Urinary bladder (tissue), 4 donors: ENCODE results near the gene CRYAA. TPM values are rescaled to one million over a fixed set of nuclear protein-coding genes. Genes with fewer than 3 reads are reported as not detected.
"Not testable (repeated sequence)": the region's sequence is repeated elsewhere in the genome, so short reads cannot be mapped to it uniquely, and the experiment has no call there.

ENCODE experiments used
- DNase-seq: peaks from one replicate; pipeline ENCODE4 v3.0.0-alpha.2; 2015; ENCODE audit errors: extremely low spot score
- H3K27ac ChIP-seq: one replicate; pipeline ENCODE4 v1.5.1; 2013; ENCODE audit warnings: low read depth, mild to moderate bottlenecking, moderate library complexity
- H3K36me3 ChIP-seq: one replicate; pipeline ENCODE4 v1.6.1; 2013; ENCODE audit warnings: mild to moderate bottlenecking, moderate library complexity; ENCODE audit not compliant: insufficient read depth
- H3K4me1 ChIP-seq: one replicate; pipeline ENCODE4 v1.6.1; 2013; ENCODE audit warnings: mild to moderate bottlenecking, moderate library complexity; ENCODE audit not compliant: insufficient read depth
- H3K4me3 ChIP-seq: one replicate; pipeline ENCODE4 v1.5.1; 2013; ENCODE audit warnings: low read depth, low read length
- WGBS: extraction: QIAGEN DNeasy Blood & Tissue Kit; methylation state at CpG from one replicate; pipeline ENCODE4 v1.1.7; 2013; 5-methylcytosine and 5-hydroxymethylcytosine counted together
- polyA plus RNA-seq: library from polyadenylated mRNA; stranded (reverse); fragments of 200-250 nt; gene quantifications from one replicate; pipeline ENCODE4 v1.2.3, GENCODE V29; 2013
- total RNA-seq: library from RNA; depleted of rRNA; stranded (reverse); fragments of >200 nt; gene quantifications from one replicate; pipeline ENCODE4 v1.2.3, GENCODE V29; 2014
- donor health status: healthy with polysubstance abuse.
- donor health status: healthy.

The CRYAA gene
- total and polyA plus RNA-seq, 2 donors: not detected

DNA sequence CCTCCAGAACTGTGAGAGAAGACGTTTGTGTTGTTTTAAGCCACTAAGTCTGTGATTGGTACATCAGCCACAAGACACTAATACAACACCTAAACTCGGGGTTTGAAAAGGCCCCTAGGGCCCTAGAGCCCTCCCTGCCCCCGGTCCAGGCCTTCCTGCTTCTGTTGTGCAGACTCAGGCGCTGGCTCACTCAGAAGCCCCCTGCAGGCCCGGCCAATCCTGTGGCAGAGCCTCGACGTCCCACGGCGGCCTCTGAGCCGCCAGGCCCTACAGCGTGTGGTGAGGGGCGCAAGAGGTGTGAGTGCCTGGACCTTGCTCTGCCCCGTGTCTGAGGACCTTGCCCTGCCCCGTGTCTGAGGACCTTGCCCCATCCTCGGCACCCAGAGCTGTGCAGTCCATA, 3.1 kb upstream of the CRYAA start:
- not testable (repeated sequence) for H3K27ac ChIP-seq, H3K36me3 ChIP-seq, H3K4me3 ChIP-seq, H3K4me1 ChIP-seq, DNase-seq
- 100% methylated on average over 1 of the region's 15 CpGs for WGBS

DNA sequence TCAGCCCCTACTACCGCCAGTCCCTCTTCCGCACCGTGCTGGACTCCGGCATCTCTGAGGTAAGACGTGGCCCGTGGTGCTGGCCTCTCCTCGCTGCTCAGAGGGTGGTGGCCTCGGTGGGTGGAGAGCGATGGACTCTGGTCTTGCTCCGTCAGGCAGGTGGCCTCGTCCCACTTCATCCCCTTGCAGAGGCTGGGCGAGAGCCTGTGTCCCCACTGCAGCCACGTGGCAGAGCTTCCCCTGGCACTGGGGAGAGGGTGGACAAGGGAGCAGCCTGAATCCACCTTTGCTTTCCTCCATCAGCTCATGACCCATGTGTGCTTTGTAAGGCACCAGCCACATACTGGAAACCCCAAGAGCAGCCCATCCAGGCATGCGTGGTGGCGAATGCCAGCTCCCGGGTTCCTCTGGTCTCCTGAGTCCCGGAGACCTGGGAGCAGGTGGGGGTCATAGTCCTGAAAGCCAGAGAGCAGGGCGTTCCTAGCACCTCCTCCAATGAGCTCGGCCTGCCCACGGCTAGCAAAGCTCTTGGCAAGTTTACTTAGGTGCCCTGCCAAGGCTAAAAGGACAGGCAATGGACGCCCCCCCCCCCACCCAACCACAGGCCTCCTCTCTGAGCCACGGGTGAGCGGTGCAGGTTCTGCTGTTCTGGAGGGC, 550 bp downstream of the CRYAA start:
- H3K27ac ChIP-seq, H3K4me1 ChIP-seq, H3K4me3 ChIP-seq, H3K36me3 ChIP-seq, DNase-seq: not testable (repeated sequence)
- WGBS: 79% methylated on average over 6 of the region's 23 CpGs

DNA sequence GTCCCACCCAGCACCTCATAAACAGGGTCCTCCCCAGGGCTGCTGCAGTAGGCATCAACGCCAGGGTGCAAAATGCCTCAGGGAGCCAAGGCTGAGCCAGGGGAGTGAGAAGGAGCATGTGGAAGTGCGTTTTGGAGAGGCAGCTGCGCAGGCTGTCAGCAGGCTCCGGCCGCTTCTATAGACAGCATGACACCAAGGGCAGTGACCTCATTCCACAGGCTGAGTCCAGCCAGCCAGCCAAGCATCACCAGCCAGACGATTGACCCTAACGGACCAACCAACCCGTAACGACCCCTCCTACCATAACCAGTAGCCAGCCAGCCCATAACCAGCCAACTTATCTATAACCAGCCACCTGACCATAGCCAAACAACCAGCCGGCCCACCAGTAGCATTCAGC, 1.1 kb downstream of the CRYAA start:
- not testable (repeated sequence) for DNase-seq, H3K27ac ChIP-seq, H3K4me3 ChIP-seq, H3K4me1 ChIP-seq, H3K36me3 ChIP-seq
- WGBS: no CpG with 5 or more reads among the region's 10 CpGs

DNA sequence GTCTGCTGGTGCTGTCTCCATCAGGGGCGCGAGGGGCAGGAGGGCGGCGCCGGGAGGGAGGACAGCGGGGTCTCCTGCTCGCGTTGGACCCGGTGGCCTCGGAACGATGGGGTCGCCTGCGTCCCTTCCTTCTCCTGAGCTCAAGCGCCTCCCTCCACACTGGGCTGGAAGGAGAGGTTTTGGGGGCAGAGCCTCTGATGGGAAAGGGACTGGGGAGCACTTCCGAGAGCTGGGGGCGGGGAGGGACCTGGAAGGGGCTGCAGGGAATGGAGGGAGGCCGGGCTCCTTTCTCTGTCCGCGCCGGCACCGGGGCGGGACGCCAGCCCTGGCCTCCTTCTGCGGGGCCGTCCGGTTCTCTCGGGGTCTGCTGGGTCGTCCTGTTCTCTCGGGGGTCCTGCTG, 4.0 kb downstream of the CRYAA start:
- WGBS: 40% methylated on average over 2 of the region's 29 CpGs

DNA sequence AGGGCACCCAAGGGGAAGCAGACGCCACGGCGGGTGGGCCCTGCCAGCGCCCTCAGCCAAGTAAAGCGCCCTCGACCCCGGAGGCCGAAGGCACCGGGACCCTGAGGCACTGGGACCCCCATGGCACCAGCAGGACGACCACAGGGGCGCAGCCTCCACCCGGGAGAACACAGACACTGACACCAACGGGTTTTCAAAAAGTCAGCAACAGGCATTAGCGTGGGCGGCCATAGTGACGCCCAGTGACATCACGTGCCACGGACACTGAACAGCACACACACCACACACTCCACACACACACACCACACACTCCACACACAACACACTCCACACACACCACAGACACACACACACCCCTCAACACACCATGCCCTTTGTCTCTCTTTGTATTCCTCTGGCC, 4.6 kb downstream of the CRYAA start:
- not testable (repeated sequence) for H3K27ac ChIP-seq, DNase-seq, H3K36me3 ChIP-seq, H3K4me3 ChIP-seq, H3K4me1 ChIP-seq
- WGBS: 25% methylated on average over 5 of the region's 18 CpGs

More for the DNA sequence above, 4.0 kb downstream of the CRYAA start:
- DNase-seq, H3K27ac ChIP-seq, H3K4me3 ChIP-seq, H3K36me3 ChIP-seq, H3K4me1 ChIP-seq: not testable (repeated sequence)

DNA sequence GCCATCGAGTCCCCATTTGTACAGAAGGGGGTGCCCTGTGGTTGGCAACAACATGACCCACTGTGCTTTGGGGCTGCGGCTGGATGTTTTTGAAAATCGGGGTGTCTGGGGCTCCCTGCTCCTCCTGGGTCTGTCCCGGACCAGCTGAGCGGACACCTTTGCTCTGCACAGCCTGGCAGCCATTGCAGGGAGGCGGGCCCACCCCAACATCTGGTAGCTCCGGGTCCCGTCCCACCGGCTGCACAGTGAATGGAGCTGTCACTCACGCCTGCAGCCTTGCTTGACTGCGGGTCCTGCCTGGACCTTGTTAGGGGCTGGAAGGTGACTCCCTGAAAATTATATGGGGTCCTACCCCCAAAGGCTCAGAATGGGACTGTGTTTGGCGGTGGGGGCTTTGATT, 5.1 kb downstream of the CRYAA start:
- H3K27ac ChIP-seq, H3K4me1 ChIP-seq, DNase-seq, H3K36me3 ChIP-seq, H3K4me3 ChIP-seq: not testable (repeated sequence)
- WGBS: 75% methylated on average over 8 of the region's 12 CpGs

DNA sequence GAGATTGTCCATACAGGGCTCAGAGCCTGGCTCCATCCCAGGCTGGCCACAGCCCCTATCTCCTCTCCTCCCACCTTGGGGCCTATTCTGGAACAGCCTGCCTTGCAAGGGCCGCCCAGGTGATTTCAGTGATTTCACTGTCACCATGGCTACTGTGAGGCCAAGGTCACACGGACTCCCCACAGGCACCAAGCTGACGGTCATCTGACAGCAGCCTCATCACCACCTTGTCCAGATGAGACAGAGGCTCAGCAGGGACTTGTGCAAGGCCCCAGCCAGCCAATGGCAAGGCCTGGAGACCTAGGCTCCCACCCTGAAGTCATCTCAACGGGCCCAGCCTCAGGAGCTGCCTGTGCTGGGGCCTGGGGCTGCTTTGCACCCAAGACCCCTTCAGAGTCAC, 6.2 kb downstream of the CRYAA start:
- H3K4me3 ChIP-seq, H3K27ac ChIP-seq, H3K4me1 ChIP-seq, DNase-seq, H3K36me3 ChIP-seq: not testable (repeated sequence)
- WGBS: 92% methylated on average over 2 of the region's 4 CpGs

DNA sequence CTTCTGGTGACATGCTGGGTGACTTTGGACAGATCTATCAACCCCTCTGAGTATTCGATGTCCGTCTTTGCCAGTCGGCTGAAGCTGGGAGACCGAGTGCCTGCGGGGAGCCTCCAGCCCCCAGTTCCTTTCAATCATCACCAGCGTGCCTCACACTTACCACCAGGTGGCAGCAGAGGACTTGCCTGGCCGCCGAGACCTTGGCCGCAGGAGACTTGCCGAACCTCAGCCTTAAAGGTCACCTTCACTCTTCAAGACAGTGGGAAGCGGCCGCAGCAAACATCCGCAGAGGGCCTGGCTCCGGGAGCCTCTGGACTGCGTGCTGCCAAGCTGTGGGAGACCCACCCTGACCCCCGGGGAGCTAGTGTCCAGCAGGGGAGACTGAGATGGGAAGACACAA, 7.8 kb downstream of the CRYAA start:
- H3K27ac ChIP-seq, H3K36me3 ChIP-seq, DNase-seq, H3K4me3 ChIP-seq, H3K4me1 ChIP-seq: not testable (repeated sequence)
- no CpG with 5 or more reads among the region's 16 CpGs for WGBS

DNA sequence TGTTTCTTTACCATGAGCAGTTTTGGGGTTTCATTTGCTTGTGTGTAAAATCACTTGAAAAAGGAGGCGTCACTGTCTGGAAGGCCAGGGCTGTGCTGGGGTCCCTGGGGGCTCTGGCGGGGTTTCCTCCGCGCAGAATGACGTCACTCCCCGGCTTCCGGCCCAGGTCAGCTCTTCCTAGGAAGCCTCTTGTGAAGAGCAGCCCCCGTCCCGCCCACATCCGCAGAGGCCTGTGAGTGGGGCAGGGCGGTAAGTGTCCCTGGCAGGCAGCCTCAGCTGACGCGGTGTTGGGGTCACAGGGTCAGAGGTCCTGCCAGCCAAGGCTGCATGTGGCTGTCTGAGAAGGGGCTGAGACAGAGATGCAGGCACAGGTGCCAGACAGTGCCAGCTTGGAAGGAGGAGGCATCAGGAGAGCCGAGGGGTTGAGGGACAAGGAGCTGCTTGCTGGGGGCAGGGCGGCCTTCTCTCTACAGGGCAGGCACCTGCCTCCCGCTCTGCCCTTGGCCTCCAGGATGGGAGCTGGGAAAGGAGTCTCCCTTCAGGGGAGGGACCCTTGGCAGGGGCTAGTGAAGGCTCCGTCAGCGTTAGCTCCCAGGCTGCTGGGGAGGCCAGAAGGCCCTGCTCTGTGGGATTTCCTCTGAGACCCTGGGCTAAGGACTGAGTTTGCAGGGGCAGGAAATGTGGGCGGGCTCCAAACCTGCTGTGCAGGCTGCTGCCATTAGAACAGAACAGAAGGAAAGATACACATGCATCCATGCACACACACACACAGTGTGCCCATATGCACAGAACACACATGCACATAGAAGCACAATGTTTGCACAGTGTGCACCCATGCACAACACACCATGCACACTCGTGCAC, 8.5 kb downstream of the CRYAA start:
- H3K36me3 ChIP-seq, DNase-seq, H3K27ac ChIP-seq, H3K4me3 ChIP-seq, H3K4me1 ChIP-seq: not testable (repeated sequence)
- no CpG with 5 or more reads among the region's 20 CpGs for WGBS

DNA sequence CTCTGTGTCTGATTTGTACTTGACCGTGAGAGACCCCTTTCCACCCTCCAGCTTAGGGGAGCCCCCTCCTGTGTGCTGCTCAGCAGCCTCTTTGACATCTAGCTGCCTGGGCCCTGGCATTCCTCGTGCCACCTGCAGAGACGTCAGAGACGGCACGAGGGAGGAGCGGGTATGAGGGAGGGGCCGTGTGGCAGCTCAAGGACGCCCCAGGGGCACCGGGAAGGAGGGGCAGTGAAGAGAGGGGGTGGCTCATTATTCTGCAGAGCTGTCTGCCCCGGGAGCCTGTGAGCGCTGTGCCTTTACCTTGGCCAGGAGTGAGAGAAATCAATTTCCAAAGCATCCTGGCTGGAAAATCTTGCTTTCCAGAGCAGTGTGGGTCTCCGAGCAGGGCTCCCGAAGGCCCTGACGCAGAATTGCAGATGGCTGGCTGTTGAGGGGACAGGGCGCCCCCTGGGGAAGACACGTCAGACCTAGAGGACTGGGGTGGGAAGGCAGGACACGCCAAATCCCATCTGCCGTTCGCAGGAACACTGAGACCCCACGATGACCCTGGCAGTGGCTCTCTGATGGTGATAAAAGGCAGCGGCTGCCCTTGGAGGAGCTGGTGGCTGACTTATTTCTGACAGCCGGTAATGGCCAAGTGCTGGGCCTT, 9.5 kb downstream of the CRYAA start:
- H3K4me3 ChIP-seq, H3K27ac ChIP-seq, H3K36me3 ChIP-seq, DNase-seq, H3K4me1 ChIP-seq: not testable (repeated sequence)
- WGBS: no CpG with 5 or more reads among the region's 22 CpGs

DNA sequence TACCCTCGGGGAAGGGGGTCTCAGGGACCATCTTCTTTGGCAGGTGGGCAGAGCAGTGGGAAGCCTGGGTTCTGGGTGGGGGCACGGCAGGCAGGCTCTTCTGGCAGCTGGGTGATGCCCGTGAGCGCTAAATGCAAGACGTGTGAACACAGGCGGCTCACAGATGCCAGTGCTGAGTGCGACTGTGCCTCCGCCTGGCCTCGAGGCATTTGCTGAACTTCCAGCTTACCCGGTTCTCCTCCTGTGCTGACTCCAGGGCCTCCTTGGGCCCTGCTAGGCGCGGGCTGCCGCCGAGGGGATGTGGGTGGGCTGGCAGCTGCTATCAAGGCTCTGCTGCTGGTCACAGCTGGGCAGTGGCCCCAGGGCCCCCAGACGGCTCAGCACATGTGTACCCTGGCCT, 12.2 kb downstream of the CRYAA start:
- not testable (repeated sequence) for H3K4me1 ChIP-seq, DNase-seq
- no CpG with 5 or more reads among the region's 15 CpGs for WGBS

DNA sequence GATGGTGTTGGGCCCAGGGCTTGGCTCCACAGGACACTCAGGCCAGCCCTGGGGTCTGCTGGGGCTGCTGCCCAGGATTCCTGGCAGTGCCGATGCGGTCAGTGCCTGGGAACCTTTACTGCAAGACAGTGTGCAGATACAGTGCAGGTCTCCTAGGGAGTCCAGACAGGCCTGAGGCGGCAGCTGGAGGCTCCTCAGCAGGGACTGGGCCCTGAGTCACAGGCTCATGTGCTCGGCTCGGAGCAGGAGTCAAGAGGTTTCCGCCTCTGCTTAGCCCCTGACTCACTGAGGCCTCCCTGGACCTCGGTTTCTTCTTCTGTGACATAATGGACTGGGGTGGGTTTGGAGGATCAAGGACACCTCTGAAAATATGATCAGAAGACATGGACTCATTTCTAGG, 18.5 kb downstream of the CRYAA start:
- not testable (repeated sequence) for H3K4me3 ChIP-seq, H3K36me3 ChIP-seq, DNase-seq, H3K4me1 ChIP-seq, H3K27ac ChIP-seq
- WGBS: 78% methylated on average over 1 of the region's 7 CpGs

More for the DNA sequence above, 12.2 kb downstream of the CRYAA start:
- H3K4me3 ChIP-seq, H3K36me3 ChIP-seq, H3K27ac ChIP-seq: not testable (repeated sequence)

DNA sequence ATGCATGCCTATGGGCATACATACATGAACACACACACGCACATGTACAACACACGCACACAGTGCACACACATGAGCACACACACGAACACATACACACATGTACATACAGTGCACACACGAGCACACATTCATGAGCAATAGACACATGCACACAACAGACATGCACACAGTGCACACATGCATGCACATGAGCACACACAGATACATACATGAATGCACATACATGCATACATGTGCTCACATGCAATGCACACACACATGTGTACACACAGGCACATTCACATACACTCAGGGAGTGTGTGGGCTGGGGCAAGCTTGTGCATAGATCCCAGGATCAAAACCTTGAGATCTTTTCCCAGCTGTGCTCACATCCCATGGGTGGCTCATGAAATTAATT, 18.9 kb downstream of the CRYAA start:
- Histone ChIP-seq H3K36me3 (no peaks in the 10 kb centered on the region), H3K4me3 (no peak overlapping the region), H3K4me1 (no peaks in the 10 kb centered on the region), H3K27ac (no peak overlapping the region)
- 95% methylated on average over 4 of the region's 4 CpGs for WGBS
- no peak for DNase-seq

DNA sequence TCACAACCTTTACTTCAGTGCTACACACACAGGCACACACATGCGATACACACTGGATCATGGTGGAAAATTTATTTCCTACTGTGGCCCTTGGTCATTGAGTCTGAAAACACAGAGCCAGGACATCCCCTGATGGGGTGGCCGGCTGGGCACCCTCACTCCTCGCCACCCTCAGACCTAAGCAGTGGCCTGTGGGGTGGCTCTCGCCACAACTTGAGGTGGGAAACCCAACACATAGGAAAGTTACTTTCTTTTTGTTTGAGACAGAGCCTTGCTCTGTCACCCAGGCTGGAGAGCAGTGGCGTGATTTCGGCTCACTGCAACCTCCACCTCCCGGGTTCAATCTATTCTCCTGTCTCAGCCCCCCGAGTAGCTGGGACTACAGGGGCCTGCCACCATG, 19.4 kb downstream of the CRYAA start:
- no peak for DNase-seq
- H3K36me3 ChIP-seq: no peaks in the 10 kb centered on the region
- no peak overlapping the region for H3K4me3 ChIP-seq
- WGBS: 94% methylated on average over 8 of the region's 8 CpGs
- no peaks in the 10 kb centered on the region for H3K4me1 ChIP-seq
- H3K27ac ChIP-seq: no peak overlapping the region
